ENCODE measurements around the gene PDXK.
A peak's percentile ranks its signal among the peaks of the same experiment; 100 is the strongest.
"Not testable (repeated sequence)": the region's sequence is repeated elsewhere in the genome, so short reads cannot be mapped to it uniquely, and the experiment has no call there.

The PDXK gene

GRCh38 chr21:43701936-43702784 lies 16.8 kb upstream of the PDXK start:
- Histone ChIP-seq H3K4me1 (ENCODE audit: control insufficient read depth, insufficient read depth, low read length) (no peaks in the 10 kb centered on the region), H3K27ac (ENCODE audit: low read depth, low read length) (no peak overlapping the region), H3K36me3 (ENCODE audit: control insufficient read depth, insufficient read depth, low read length) (no peaks in the 10 kb centered on the region), H3K4me3 (ENCODE audit: low read length) (no peak overlapping the region), H3K27me3 (ENCODE audit: control insufficient read depth, insufficient read depth, low read length) (no peaks in the 10 kb centered on the region), H3K9ac (ENCODE audit: low read length) (no peak overlapping the region)

- H3K9ac ChIP-seq (ENCODE audit: low read length) = no peak overlapping the region
- no peaks in the 10 kb centered on the region for H3K36me3 ChIP-seq (ENCODE audit: control insufficient read depth, insufficient read depth, low read length)
- no peak overlapping the region for H3K27ac ChIP-seq (ENCODE audit: low read depth, low read length)
- no peaks in the 10 kb centered on the region for H3K4me1 ChIP-seq (ENCODE audit: control insufficient read depth, insufficient read depth, low read length)
- no peaks in the 10 kb centered on the region for H3K27me3 ChIP-seq (ENCODE audit: control insufficient read depth, insufficient read depth, low read length)
- H3K4me3 ChIP-seq (ENCODE audit: low read length) = peak overlapping the region; percentile 27
Measured at GRCh38 chr21:43702785-43703034, 16.2 kb upstream of the PDXK start.

- Histone ChIP-seq H3K9ac (ENCODE audit: low read length) (no peak overlapping the region), H3K4me3 (ENCODE audit: low read length) (peak overlapping the region; percentile 27), H3K27ac (ENCODE audit: low read depth, low read length) (no peak overlapping the region), H3K4me1 (ENCODE audit: control insufficient read depth, insufficient read depth, low read length) (no peaks in the 10 kb centered on the region), H3K36me3 (ENCODE audit: control insufficient read depth, insufficient read depth, low read length) (no peaks in the 10 kb centered on the region), H3K27me3 (ENCODE audit: control insufficient read depth, insufficient read depth, low read length) (no peaks in the 10 kb centered on the region)
Measured at GRCh38 chr21:43703035-43703880, 15.7 kb upstream of the PDXK start.

GRCh38 chr21:43707462-43707861 lies 11.5 kb upstream of the PDXK start:
- H3K4me3 ChIP-seq (ENCODE audit: low read length) = no peak overlapping the region
- no peaks in the 10 kb centered on the region for H3K36me3 ChIP-seq (ENCODE audit: control insufficient read depth, insufficient read depth, low read length)
- H3K4me1 ChIP-seq (ENCODE audit: control insufficient read depth, insufficient read depth, low read length) = no peaks in the 10 kb centered on the region
- H3K9ac ChIP-seq (ENCODE audit: low read length) = no peak overlapping the region
- no peak overlapping the region for H3K27ac ChIP-seq (ENCODE audit: low read depth, low read length)
- H3K27me3 ChIP-seq (ENCODE audit: control insufficient read depth, insufficient read depth, low read length) = no peaks in the 10 kb centered on the region

- Histone ChIP-seq H3K4me1 (ENCODE audit: control insufficient read depth, insufficient read depth, low read length) (no peaks in the 10 kb centered on the region), H3K4me3 (ENCODE audit: low read length) (no peak overlapping the region), H3K27me3 (ENCODE audit: control insufficient read depth, insufficient read depth, low read length) (no peaks in the 10 kb centered on the region), H3K27ac (ENCODE audit: low read depth, low read length) (no peak overlapping the region), H3K36me3 (ENCODE audit: control insufficient read depth, insufficient read depth, low read length) (no peaks in the 10 kb centered on the region), H3K9ac (ENCODE audit: low read length) (no peak overlapping the region)
Measured at GRCh38 chr21:43708745-43709381, 10.1 kb upstream of the PDXK start.

- Histone ChIP-seq H3K9ac (ENCODE audit: low read length) (no peak overlapping the region), H3K27ac (ENCODE audit: low read depth, low read length) (no peak overlapping the region)
Measured at GRCh38 chr21:43712268-43712942, 6.5 kb upstream of the PDXK start.

GRCh38 chr21:43713123-43713522 lies 5.8 kb upstream of the PDXK start:
- H3K36me3 ChIP-seq (ENCODE audit: control insufficient read depth, insufficient read depth, low read length); H3K4me1 ChIP-seq (ENCODE audit: control insufficient read depth, insufficient read depth, low read length); H3K27ac ChIP-seq (ENCODE audit: low read depth, low read length); H3K4me3 ChIP-seq (ENCODE audit: low read length); H3K27me3 ChIP-seq (ENCODE audit: control insufficient read depth, insufficient read depth, low read length); H3K9ac ChIP-seq (ENCODE audit: low read length): not testable (repeated sequence)

More at GRCh38 chr21:43712268-43712942, 6.5 kb upstream of the PDXK start:
- H3K4me1 ChIP-seq (ENCODE audit: control insufficient read depth, insufficient read depth, low read length) = no peaks in the 10 kb centered on the region
- peak overlapping the region; percentile 19 for H3K4me3 ChIP-seq (ENCODE audit: low read length)
- H3K27me3 ChIP-seq (ENCODE audit: control insufficient read depth, insufficient read depth, low read length) = no peaks in the 10 kb centered on the region
- H3K36me3 ChIP-seq (ENCODE audit: control insufficient read depth, insufficient read depth, low read length) = no peaks in the 10 kb centered on the region

GRCh38 chr21:43716376-43717165 lies 2.4 kb upstream of the PDXK start:
- H3K4me1 ChIP-seq (ENCODE audit: control insufficient read depth, insufficient read depth, low read length) = peaks cover 13% of the 10 kb centered on the region
- H3K4me3 ChIP-seq (ENCODE audit: low read length) = no peak overlapping the region
- H3K27ac ChIP-seq (ENCODE audit: low read depth, low read length) = no peak overlapping the region
- no peaks in the 10 kb centered on the region for H3K27me3 ChIP-seq (ENCODE audit: control insufficient read depth, insufficient read depth, low read length)
- H3K9ac ChIP-seq (ENCODE audit: low read length) = no peak overlapping the region
- H3K36me3 ChIP-seq (ENCODE audit: control insufficient read depth, insufficient read depth, low read length) = no peaks in the 10 kb centered on the region

GRCh38 chr21:43717166-43717853 lies 1.6 kb upstream of the PDXK start:
- H3K36me3 ChIP-seq (ENCODE audit: control insufficient read depth, insufficient read depth, low read length) = no peaks in the 10 kb centered on the region
- peaks cover 16% of the 10 kb centered on the region for H3K4me1 ChIP-seq (ENCODE audit: control insufficient read depth, insufficient read depth, low read length)
- no peaks in the 10 kb centered on the region for H3K27me3 ChIP-seq (ENCODE audit: control insufficient read depth, insufficient read depth, low read length)
- no peak overlapping the region for H3K9ac ChIP-seq (ENCODE audit: low read length)
- no peak overlapping the region for H3K27ac ChIP-seq (ENCODE audit: low read depth, low read length)
- H3K4me3 ChIP-seq (ENCODE audit: low read length) = no peak overlapping the region

- Histone ChIP-seq H3K36me3 (ENCODE audit: control insufficient read depth, insufficient read depth, low read length) (no peaks in the 10 kb centered on the region), H3K4me1 (ENCODE audit: control insufficient read depth, insufficient read depth, low read length) (peaks cover 17% of the 10 kb centered on the region), H3K9ac (ENCODE audit: low read length) (peak overlapping the region; percentile 4), H3K27ac (ENCODE audit: low read depth, low read length) (no peak overlapping the region), H3K27me3 (ENCODE audit: control insufficient read depth, insufficient read depth, low read length) (no peaks in the 10 kb centered on the region), H3K4me3 (ENCODE audit: low read length) (peak overlapping the region; percentile 92)
Measured at GRCh38 chr21:43717967-43718871, 710 bp upstream of the PDXK start.

All from rectal smooth muscle tissue (tissue), 1 donor.